Measurements from ENCODE around the gene SRPK1. TPM values are rescaled to one million over a fixed set of nuclear protein-coding genes. Genes with fewer than 3 reads are reported as not detected.

Gene SRPK1
- total and polyA plus RNA-seq, 10 of the 15 experiments (the other 5 are each of a cell fraction or from before 2014, with no cell fraction given) = 47.4 to 112 (median 85.8) TPM

DNA sequence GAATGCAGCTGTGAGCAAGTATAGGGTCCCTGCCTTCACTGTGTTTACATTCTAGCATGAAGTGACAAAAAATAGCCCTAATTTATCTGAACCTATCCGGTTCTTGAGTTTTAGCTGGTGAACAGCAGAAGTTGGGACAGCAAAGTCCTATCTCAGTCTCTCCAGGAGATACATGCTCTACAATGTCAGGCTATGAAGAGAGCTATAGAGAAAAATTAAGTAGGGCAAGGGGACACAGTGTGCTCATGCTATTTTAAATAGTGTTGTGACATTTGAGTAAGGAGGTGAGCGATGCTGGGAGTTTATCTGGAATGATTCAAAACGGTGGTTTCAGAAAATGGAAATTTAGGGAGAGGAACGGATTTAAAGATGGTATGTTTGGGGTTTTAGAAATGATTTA, 20.4 kb downstream of the SRPK1 start:
- TF ChIP-seq, protein P1, sequence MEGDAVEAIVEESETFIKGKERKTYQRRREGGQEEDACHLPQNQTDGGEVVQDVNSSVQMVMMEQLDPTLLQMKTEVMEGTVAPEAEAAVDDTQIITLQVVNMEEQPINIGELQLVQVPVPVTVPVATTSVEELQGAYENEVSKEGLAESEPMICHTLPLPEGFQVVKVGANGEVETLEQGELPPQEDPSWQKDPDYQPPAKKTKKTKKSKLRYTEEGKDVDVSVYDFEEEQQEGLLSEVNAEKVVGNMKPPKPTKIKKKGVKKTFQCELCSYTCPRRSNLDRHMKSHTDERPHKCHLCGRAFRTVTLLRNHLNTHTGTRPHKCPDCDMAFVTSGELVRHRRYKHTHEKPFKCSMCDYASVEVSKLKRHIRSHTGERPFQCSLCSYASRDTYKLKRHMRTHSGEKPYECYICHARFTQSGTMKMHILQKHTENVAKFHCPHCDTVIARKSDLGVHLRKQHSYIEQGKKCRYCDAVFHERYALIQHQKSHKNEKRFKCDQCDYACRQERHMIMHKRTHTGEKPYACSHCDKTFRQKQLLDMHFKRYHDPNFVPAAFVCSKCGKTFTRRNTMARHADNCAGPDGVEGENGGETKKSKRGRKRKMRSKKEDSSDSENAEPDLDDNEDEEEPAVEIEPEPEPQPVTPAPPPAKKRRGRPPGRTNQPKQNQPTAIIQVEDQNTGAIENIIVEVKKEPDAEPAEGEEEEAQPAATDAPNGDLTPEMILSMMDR (IDR thresholded peaks at IDR 0.05 in 2 of 3, conservative IDR thresholded peaks at IDR 0.05 in 1 of 3; ENCODE audit: control insufficient read depth in 2 of 3, extremely low read depth in 1 of 3, insufficient read depth in 1 of 3, low read depth in 3 of 3, low read length in 3 of 3) = no peak
- TF ChIP-seq RB1 (IDR thresholded peaks at IDR 0.05; ENCODE audit: borderline replicate concordance) (no peak), SMAD1 (IDR thresholded peaks at IDR 0.05; ENCODE audit: low read depth, partially characterized antibody) (no peak), MEF2A (IDR thresholded peaks at IDR 0.05; ENCODE audit: insufficient read depth, low read depth, low read length) (no peak), NRF1 (conservative IDR thresholded peaks at IDR 0.05; ENCODE audit: low read depth, low read length) (no peak), BMI1 (IDR thresholded peaks at IDR 0.05; ENCODE audit: borderline replicate concordance) (no peak), TAF1 (IDR thresholded peaks at IDR 0.05; ENCODE audit: borderline replicate concordance, low read depth, low read length) (no peak), ZZZ3 (IDR thresholded peaks at IDR 0.05; ENCODE audit: control insufficient read depth, insufficient read length, low read depth) (no peak), SPI1 (IDR thresholded peaks at IDR 0.05; ENCODE audit: borderline replicate concordance, insufficient read depth, low read depth, low read length) (no peak), EGR1 (IDR thresholded peaks at IDR 0.05; ENCODE audit: borderline replicate concordance in 1 of 2, low read depth in 2 of 2, low read length in 2 of 2) (no peak), NFIC (IDR thresholded peaks at IDR 0.05; ENCODE audit: low read depth, low read length) (no peak)
- TF ChIP-seq, protein P2, sequence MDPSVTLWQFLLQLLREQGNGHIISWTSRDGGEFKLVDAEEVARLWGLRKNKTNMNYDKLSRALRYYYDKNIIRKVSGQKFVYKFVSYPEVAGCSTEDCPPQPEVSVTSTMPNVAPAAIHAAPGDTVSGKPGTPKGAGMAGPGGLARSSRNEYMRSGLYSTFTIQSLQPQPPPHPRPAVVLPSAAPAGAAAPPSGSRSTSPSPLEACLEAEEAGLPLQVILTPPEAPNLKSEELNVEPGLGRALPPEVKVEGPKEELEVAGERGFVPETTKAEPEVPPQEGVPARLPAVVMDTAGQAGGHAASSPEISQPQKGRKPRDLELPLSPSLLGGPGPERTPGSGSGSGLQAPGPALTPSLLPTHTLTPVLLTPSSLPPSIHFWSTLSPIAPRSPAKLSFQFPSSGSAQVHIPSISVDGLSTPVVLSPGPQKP (IDR thresholded peaks at IDR 0.05; ENCODE audit: low read depth, low read length) = no peak
- TF ChIP-seq, protein P3, sequence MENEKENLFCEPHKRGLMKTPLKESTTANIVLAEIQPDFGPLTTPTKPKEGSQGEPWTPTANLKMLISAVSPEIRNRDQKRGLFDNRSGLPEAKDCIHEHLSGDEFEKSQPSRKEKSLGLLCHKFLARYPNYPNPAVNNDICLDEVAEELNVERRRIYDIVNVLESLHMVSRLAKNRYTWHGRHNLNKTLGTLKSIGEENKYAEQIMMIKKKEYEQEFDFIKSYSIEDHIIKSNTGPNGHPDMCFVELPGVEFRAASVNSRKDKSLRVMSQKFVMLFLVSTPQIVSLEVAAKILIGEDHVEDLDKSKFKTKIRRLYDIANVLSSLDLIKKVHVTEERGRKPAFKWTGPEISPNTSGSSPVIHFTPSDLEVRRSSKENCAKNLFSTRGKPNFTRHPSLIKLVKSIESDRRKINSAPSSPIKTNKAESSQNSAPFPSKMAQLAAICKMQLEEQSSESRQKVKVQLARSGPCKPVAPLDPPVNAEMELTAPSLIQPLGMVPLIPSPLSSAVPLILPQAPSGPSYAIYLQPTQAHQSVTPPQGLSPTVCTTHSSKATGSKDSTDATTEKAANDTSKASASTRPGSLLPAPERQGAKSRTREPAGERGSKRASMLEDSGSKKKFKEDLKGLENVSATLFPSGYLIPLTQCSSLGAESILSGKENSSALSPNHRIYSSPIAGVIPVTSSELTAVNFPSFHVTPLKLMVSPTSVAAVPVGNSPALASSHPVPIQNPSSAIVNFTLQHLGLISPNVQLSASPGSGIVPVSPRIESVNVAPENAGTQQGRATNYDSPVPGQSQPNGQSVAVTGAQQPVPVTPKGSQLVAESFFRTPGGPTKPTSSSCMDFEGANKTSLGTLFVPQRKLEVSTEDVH (IDR thresholded peaks at IDR 0.05; ENCODE audit: low read depth, partially characterized antibody) = no peak
- TF ChIP-seq, protein P4, sequence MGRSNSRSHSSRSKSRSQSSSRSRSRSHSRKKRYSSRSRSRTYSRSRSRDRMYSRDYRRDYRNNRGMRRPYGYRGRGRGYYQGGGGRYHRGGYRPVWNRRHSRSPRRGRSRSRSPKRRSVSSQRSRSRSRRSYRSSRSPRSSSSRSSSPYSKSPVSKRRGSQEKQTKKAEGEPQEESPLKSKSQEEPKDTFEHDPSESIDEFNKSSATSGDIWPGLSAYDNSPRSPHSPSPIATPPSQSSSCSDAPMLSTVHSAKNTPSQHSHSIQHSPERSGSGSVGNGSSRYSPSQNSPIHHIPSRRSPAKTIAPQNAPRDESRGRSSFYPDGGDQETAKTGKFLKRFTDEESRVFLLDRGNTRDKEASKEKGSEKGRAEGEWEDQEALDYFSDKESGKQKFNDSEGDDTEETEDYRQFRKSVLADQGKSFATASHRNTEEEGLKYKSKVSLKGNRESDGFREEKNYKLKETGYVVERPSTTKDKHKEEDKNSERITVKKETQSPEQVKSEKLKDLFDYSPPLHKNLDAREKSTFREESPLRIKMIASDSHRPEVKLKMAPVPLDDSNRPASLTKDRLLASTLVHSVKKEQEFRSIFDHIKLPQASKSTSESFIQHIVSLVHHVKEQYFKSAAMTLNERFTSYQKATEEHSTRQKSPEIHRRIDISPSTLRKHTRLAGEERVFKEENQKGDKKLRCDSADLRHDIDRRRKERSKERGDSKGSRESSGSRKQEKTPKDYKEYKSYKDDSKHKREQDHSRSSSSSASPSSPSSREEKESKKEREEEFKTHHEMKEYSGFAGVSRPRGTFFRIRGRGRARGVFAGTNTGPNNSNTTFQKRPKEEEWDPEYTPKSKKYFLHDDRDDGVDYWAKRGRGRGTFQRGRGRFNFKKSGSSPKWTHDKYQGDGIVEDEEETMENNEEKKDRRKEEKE (IDR thresholded peaks at IDR 0.05) = no peak
- no peaks in the 10 kb centered on the region for H4K20me1 ChIP-seq (ENCODE audit: control insufficient read depth, insufficient read depth)
- no peak overlapping the region for H3K4me3 ChIP-seq
- in situ Hi-C loops (cut with MboI) = no loop called here
- CTCF ChIA-PET = no interaction called here
- no peak overlapping the region for H3K9ac ChIP-seq (ENCODE audit: control insufficient read depth, insufficient read depth, low read length)
- WGBS (ENCODE audit: insufficient coverage, insufficient replicate concordance, low lambda C conversion rate, missing lambda C conversion rate) = 98% methylated on average over 4 of the region's 4 CpGs
- intact Hi-C loops (cut with micrococcal nuclease; ENCODE audit: unreplicated experiment) = no loop called here
- H3K4me1 ChIP-seq (ENCODE audit: control insufficient read depth, insufficient read depth, low read length) = no peaks in the 10 kb centered on the region; the same call in 1 of the 2 replicates
- no peaks in the 10 kb centered on the region for H3K9me3 ChIP-seq (replicated peaks; ENCODE audit: control insufficient read depth, insufficient read depth, low read length)
- H3K27me3 ChIP-seq (replicated peaks in 1 of 2; ENCODE audit: control insufficient read depth in 2 of 2, insufficient read depth in 2 of 2, low read length in 1 of 2) = no peaks in the 10 kb centered on the region
- peaks cover 0 to 11% of the 10 kb centered on the region in 2 experiments; a peak in 3 of 4 replicates for H3K36me3 ChIP-seq (ENCODE audit: control insufficient read depth in 2 of 2, insufficient read depth in 2 of 2, low read length in 1 of 2)
- ATAC-seq (no peak), FAIRE-seq (no peak), DNase-seq (ENCODE audit: low read depth, low spot score) (no peak)
- no peak overlapping the region for H2AFZ ChIP-seq (ENCODE audit: control insufficient read depth, low read depth, low read length)
- peaks cover 44% of the 10 kb centered on the region for H3K79me2 ChIP-seq (ENCODE audit: control insufficient read depth, insufficient read depth, low read length)
- no peak overlapping the region for H3K27ac ChIP-seq (ENCODE audit: control insufficient read depth, insufficient read depth)
- no TSS peak for BruUV-seq (replicated peaks)
- no peak overlapping the region for H3K4me2 ChIP-seq (ENCODE audit: control insufficient read depth, insufficient read depth)
- POLR2A ChIA-PET = no interaction called here
- RAD21 ChIA-PET (ENCODE audit: unreplicated experiment) = no interaction called here
- SMC1A ChIA-PET (ENCODE audit: uncharacterized antibody, unreplicated experiment) = interaction anchor here (0.7 to 1.5 kb wide), 2 partner anchors 11 to 17 kb away, joined by 3 to 4 read pairs; no protein-coding TSS in a partner anchor
